Measurements from ENCODE around the gene POGK. TPM values are rescaled to one million over a fixed set of nuclear protein-coding genes. Genes with fewer than 3 reads are reported as not detected.

Gene POGK
- total and polyA plus RNA-seq, 10 of the 15 experiments (the other 5 are each of a cell fraction or from before 2014, with no cell fraction given) = 5.3 to 34.6 (median 18.7) TPM

- TF ChIP-seq CBX3 (IDR thresholded peaks at IDR 0.05; ENCODE audit: borderline replicate concordance, low read depth) (no peak), SMARCA5 (IDR thresholded peaks at IDR 0.05) (peak; percentile 86; the same call in 1 of the 2 replicates), RELB (IDR thresholded peaks at IDR 0.05; ENCODE audit: low read depth) (peak; percentile 98), NFIC (IDR thresholded peaks at IDR 0.05; ENCODE audit: low read depth, low read length) (no peak; the same call in 1 of the 2 replicates), STAT3 (IDR thresholded peaks at IDR 0.05; ENCODE audit: low read depth, low read length) (no peak), KAT2A (conservative IDR thresholded peaks at IDR 0.05; ENCODE audit: control insufficient read depth, low read depth, low read length) (no peak), KDM1A (IDR thresholded peaks at IDR 0.05; ENCODE audit: borderline replicate concordance) (no peak), E2F4 (IDR thresholded peaks at IDR 0.05; ENCODE audit: low read depth, low read length) (0 out of 2 replicates have a peak, but pooled peaks have one; percentile 26), ZBTB40 (IDR thresholded peaks at IDR 0.05; ENCODE audit: borderline replicate concordance) (peak; percentile 34; the same call in 1 of the 2 replicates), EED (IDR thresholded peaks at IDR 0.05; ENCODE audit: low read depth) (no peak), NFYA (IDR thresholded peaks at IDR 0.05; ENCODE audit: borderline replicate concordance, low read depth, low read length) (no peak), SIN3A (IDR thresholded peaks at IDR 0.05; ENCODE audit: low read depth, low read length) (peak; percentile 80), DPF2 (IDR thresholded peaks at IDR 0.05) (0 out of 2 replicates have a peak, but pooled peaks have one; percentile 60), ZSCAN29 (IDR thresholded peaks at IDR 0.05) (no peak), HDAC2 (IDR thresholded peaks at IDR 0.05) (no peak), SUZ12 (IDR thresholded peaks at IDR 0.05; ENCODE audit: unreplicated experiment) (no peak), TBL1XR1 (IDR thresholded peaks at IDR 0.05; ENCODE audit: low read depth, low read length) (no peak; the same call in 1 of the 2 replicates), BACH1 (IDR thresholded peaks at IDR 0.05; ENCODE audit: borderline replicate concordance) (peak; percentile 52; the same call in 1 of the 2 replicates), MEF2A (IDR thresholded peaks at IDR 0.05; ENCODE audit: insufficient read depth, low read depth, low read length) (0 out of 2 replicates have a peak, but pooled peaks have one; percentile 11), NFYB (IDR thresholded peaks at IDR 0.05; ENCODE audit: insufficient read depth, low read depth, low read length) (peak; percentile 43; the same call in 1 of the 2 replicates)
- TF ChIP-seq, protein P1, sequence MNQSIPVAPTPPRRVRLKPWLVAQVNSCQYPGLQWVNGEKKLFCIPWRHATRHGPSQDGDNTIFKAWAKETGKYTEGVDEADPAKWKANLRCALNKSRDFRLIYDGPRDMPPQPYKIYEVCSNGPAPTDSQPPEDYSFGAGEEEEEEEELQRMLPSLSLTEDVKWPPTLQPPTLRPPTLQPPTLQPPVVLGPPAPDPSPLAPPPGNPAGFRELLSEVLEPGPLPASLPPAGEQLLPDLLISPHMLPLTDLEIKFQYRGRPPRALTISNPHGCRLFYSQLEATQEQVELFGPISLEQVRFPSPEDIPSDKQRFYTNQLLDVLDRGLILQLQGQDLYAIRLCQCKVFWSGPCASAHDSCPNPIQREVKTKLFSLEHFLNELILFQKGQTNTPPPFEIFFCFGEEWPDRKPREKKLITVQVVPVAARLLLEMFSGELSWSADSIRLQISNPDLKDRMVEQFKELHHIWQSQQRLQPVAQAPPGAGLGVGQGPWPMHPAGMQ (IDR thresholded peaks at IDR 0.05; ENCODE audit: borderline replicate concordance) = no peak
Measured at GRCh38 chr1:166875734-166876539, 36.7 kb downstream of the POGK start, which contains the start of gene TADA1 (continued).
